IgD-negative memory B cell (primary cell): ENCODE results near the gene ADAMTS15. TPM values are rescaled to one million over a fixed set of nuclear protein-coding genes. Genes with fewer than 3 reads are reported as not detected.

ENCODE experiments used
- H3K27ac Mint-ChIP-seq, 3 donors: one replicate each; pipeline ENCODE4 v1.8.0; 2020 to 2022; ENCODE audit warnings: mild to moderate bottlenecking in 3 of 3, mixed read lengths in 3 of 3, moderate library complexity in 1 of 3
- H3K27me3 Mint-ChIP-seq: one replicate; pipeline ENCODE4 v1.8.0; 2021; ENCODE audit warnings: mixed read lengths
- H3K36me3 Mint-ChIP-seq: one replicate; pipeline ENCODE4 v1.8.0; 2020; ENCODE audit warnings: mild to moderate bottlenecking, mixed read lengths
- H3K4me1 Mint-ChIP-seq, 3 donors: one replicate each; pipeline ENCODE4 v1.8.0; 2020 to 2022; ENCODE audit warnings: mixed read lengths in 3 of 3, mild to moderate bottlenecking in 1 of 3
- H3K4me3 Mint-ChIP-seq, 4 donors: one replicate each; pipeline ENCODE4 v1.8.0; 2020 to 2022; ENCODE audit warnings: mild to moderate bottlenecking in 4 of 4, mixed read lengths in 4 of 4, moderate library complexity in 3 of 4
- H3K9me3 Mint-ChIP-seq, 3 donors: one replicate each; pipeline ENCODE4 v1.8.0; 2020 to 2021; ENCODE audit warnings: mixed read lengths in 3 of 3, mild to moderate bottlenecking in 1 of 3
- polyA plus RNA-seq: library from polyadenylated mRNA; unstranded; fragments of 300-500 nt; fragmentation: Illumina TruSeq; gene quantifications from one replicate; pipeline ENCODE4 v1.2.3, GENCODE V29; 2021

Gene ADAMTS15
- polyA plus RNA-seq, 1 donor from 2014 or later, result not detected

GRCh38 chr11:130414107-130415080 lies 34.1 kb upstream of the ADAMTS15 start:
- H3K36me3 Mint-ChIP-seq, result peaks cover 2% of the 10 kb centered on the region
- H3K4me1 Mint-ChIP-seq, result peaks cover 0 to 2% (median 0%) of the 10 kb centered on the region in 3 donors
- no peaks in the 10 kb centered on the region for H3K9me3 Mint-ChIP-seq
- H3K27me3 Mint-ChIP-seq, result peaks cover 19% of the 10 kb centered on the region
- no peak overlapping the region for H3K4me3 Mint-ChIP-seq
- H3K27ac Mint-ChIP-seq, result no peak overlapping the region

- Mint-ChIP-seq H3K27me3 (peaks cover 21% of the 10 kb centered on the region), H3K36me3 (peaks cover 2% of the 10 kb centered on the region), H3K9me3 (no peaks in the 10 kb centered on the region), H3K27ac (no peak overlapping the region), H3K4me3 (no peak overlapping the region), H3K4me1 (peaks cover 0 to 3% (median 0%) of the 10 kb centered on the region in 3 donors)
Measured at GRCh38 chr11:130415731-130416529, 32.5 kb upstream of the ADAMTS15 start.

GRCh38 chr11:130416530-130416882 lies 31.9 kb upstream of the ADAMTS15 start:
- H3K27ac Mint-ChIP-seq, result no peak overlapping the region
- H3K4me3 Mint-ChIP-seq, result no peak overlapping the region
- no peaks in the 10 kb centered on the region for H3K9me3 Mint-ChIP-seq
- no peaks in the 10 kb centered on the region for H3K36me3 Mint-ChIP-seq
- peaks cover 0 to 3% (median 0%) of the 10 kb centered on the region in 3 donors for H3K4me1 Mint-ChIP-seq
- H3K27me3 Mint-ChIP-seq, result peaks cover 19% of the 10 kb centered on the region

- H3K4me1 Mint-ChIP-seq, result peaks cover 0 to 3% (median 0%) of the 10 kb centered on the region in 3 donors
- no peaks in the 10 kb centered on the region for H3K36me3 Mint-ChIP-seq
- H3K27ac Mint-ChIP-seq, result no peak overlapping the region
- H3K9me3 Mint-ChIP-seq, result no peaks in the 10 kb centered on the region
- no peak overlapping the region for H3K4me3 Mint-ChIP-seq
- peaks cover 18% of the 10 kb centered on the region for H3K27me3 Mint-ChIP-seq
Measured at GRCh38 chr11:130416906-130417305, 31.5 kb upstream of the ADAMTS15 start.

- Mint-ChIP-seq H3K4me3 (no peak overlapping the region), H3K4me1 (peaks cover 0 to 3% (median 0%) of the 10 kb centered on the region in 3 donors), H3K36me3 (no peaks in the 10 kb centered on the region), H3K27ac (no peak overlapping the region), H3K9me3 (no peaks in the 10 kb centered on the region), H3K27me3 (peaks cover 21% of the 10 kb centered on the region)
Measured at GRCh38 chr11:130418210-130418609, 30.2 kb upstream of the ADAMTS15 start.

- Mint-ChIP-seq H3K27me3 (peaks cover 19% of the 10 kb centered on the region), H3K4me3 (no peak overlapping the region), H3K36me3 (no peaks in the 10 kb centered on the region), H3K9me3 (no peaks in the 10 kb centered on the region), H3K4me1 (peaks cover 0 to 3% (median 0%) of the 10 kb centered on the region in 3 donors), H3K27ac (no peak overlapping the region)
Measured at GRCh38 chr11:130418756-130419155, 29.7 kb upstream of the ADAMTS15 start.

GRCh38 chr11:130420478-130421198 lies 27.8 kb upstream of the ADAMTS15 start:
- no peak overlapping the region for H3K4me3 Mint-ChIP-seq
- no peak overlapping the region for H3K27ac Mint-ChIP-seq
- H3K27me3 Mint-ChIP-seq, result peaks cover 17% of the 10 kb centered on the region

GRCh38 chr11:130421199-130421585 lies 27.3 kb upstream of the ADAMTS15 start:
- Mint-ChIP-seq H3K4me1 (peaks cover 0 to 1% (median 0%) of the 10 kb centered on the region in 3 donors), H3K4me3 (no peak overlapping the region), H3K27ac (no peak overlapping the region), H3K36me3 (no peaks in the 10 kb centered on the region), H3K27me3 (peaks cover 22% of the 10 kb centered on the region), H3K9me3 (no peaks in the 10 kb centered on the region)

More at GRCh38 chr11:130420478-130421198, 27.8 kb upstream of the ADAMTS15 start:
- no peaks in the 10 kb centered on the region for H3K36me3 Mint-ChIP-seq
- no peaks in the 10 kb centered on the region for H3K9me3 Mint-ChIP-seq
- peaks cover 0 to 1% (median 0%) of the 10 kb centered on the region in 3 donors for H3K4me1 Mint-ChIP-seq

GRCh38 chr11:130421697-130422096 lies 26.7 kb upstream of the ADAMTS15 start:
- H3K27me3 Mint-ChIP-seq, result peaks cover 25% of the 10 kb centered on the region
- no peaks in the 10 kb centered on the region for H3K36me3 Mint-ChIP-seq
- H3K27ac Mint-ChIP-seq, result no peak overlapping the region

GRCh38 chr11:130422251-130422995 lies 26.0 kb upstream of the ADAMTS15 start:
- peaks cover 32% of the 10 kb centered on the region for H3K27me3 Mint-ChIP-seq
- H3K9me3 Mint-ChIP-seq, result no peaks in the 10 kb centered on the region
- no peak overlapping the region for H3K4me3 Mint-ChIP-seq
- no peaks in the 10 kb centered on the region for H3K36me3 Mint-ChIP-seq
- peaks cover 0 to 4% (median 1%) of the 10 kb centered on the region in 3 donors for H3K4me1 Mint-ChIP-seq
- no peak overlapping the region for H3K27ac Mint-ChIP-seq

More at GRCh38 chr11:130421697-130422096, 26.7 kb upstream of the ADAMTS15 start:
- H3K4me3 Mint-ChIP-seq, result no peak overlapping the region
- H3K9me3 Mint-ChIP-seq, result no peaks in the 10 kb centered on the region
- peaks cover 0 to 1% (median 0%) of the 10 kb centered on the region in 3 donors for H3K4me1 Mint-ChIP-seq

GRCh38 chr11:130423541-130424142 lies 24.8 kb upstream of the ADAMTS15 start:
- peak overlapping the region in 1 of 3 donors; percentile 16 for H3K27ac Mint-ChIP-seq
- H3K4me3 Mint-ChIP-seq, result peak overlapping the region in 1 of 4 donors; percentile 20
- no peaks in the 10 kb centered on the region for H3K36me3 Mint-ChIP-seq
- peaks cover 0 to 4% (median 3%) of the 10 kb centered on the region in 3 donors for H3K4me1 Mint-ChIP-seq
- H3K27me3 Mint-ChIP-seq, result peaks cover 35% of the 10 kb centered on the region
- no peaks in the 10 kb centered on the region for H3K9me3 Mint-ChIP-seq

GRCh38 chr11:130424613-130425140 lies 23.8 kb upstream of the ADAMTS15 start:
- peaks cover 45% of the 10 kb centered on the region for H3K27me3 Mint-ChIP-seq
- no peaks in the 10 kb centered on the region for H3K36me3 Mint-ChIP-seq
- no peak overlapping the region for H3K27ac Mint-ChIP-seq
- no peaks in the 10 kb centered on the region for H3K9me3 Mint-ChIP-seq
- peak overlapping the region in 1 of 4 donors; percentile 71 for H3K4me3 Mint-ChIP-seq
- H3K4me1 Mint-ChIP-seq, result peaks cover 0 to 9% (median 8%) of the 10 kb centered on the region in 3 donors

- H3K36me3 Mint-ChIP-seq, result no peaks in the 10 kb centered on the region
- peak overlapping the region in 1 of 3 donors; percentile 76 for H3K27ac Mint-ChIP-seq
- no peaks in the 10 kb centered on the region for H3K9me3 Mint-ChIP-seq
- no peak overlapping the region for H3K4me3 Mint-ChIP-seq
- H3K4me1 Mint-ChIP-seq, result peaks cover 0 to 9% (median 8%) of the 10 kb centered on the region in 3 donors
- peaks cover 49% of the 10 kb centered on the region for H3K27me3 Mint-ChIP-seq
Measured at GRCh38 chr11:130425156-130425555, 23.3 kb upstream of the ADAMTS15 start.
